ENCODE data around the gene MED16.

MED16 gene

GRCh38 chr19:862581-863314, 30.2 kb downstream of the MED16 start:
- peaks cover 6% of the 10 kb centered on the region for H3K4me1 Mint-ChIP-seq
- peaks cover 46% of the 10 kb centered on the region for H3K27me3 Mint-ChIP-seq (ENCODE audit: low read depth)

DNA sequence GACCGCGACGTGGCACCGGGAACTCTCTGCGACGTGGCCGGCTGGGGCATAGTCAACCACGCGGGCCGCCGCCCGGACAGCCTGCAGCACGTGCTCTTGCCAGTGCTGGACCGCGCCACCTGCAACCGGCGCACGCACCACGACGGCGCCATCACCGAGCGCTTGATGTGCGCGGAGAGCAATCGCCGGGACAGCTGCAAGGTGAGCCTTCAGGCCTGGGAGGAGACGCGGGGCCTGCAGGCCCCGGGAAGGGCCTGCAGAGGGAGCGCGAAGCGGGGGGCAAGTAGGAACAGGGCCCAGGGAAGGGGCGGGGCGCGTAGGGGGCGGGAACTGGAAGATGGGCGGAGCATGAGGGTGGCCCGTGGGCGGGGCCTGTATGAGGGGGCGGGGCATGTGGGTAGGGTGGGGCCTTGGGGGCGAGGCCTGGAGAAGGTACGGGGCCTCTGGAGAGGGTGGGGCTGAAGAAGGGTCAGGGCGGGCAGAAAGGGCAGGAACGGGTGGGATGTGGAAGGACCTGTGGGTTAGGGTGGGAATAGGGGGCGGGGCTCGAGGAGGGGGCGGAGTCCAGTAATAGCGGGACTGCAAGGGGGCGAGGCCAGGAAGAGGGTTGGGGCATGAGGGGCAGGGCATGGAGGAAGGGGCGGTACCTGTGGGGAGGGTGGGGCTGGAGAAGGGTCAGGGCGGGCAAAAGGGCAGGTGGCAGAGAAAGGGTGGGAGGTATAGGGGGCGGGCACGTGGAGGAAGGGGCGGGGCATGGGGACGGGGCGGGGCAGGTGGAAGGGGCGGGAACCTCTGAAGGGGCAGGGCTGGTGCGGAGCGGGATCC, 31.0 kb downstream of the MED16 start:
- TF ChIP-seq, protein P1, sequence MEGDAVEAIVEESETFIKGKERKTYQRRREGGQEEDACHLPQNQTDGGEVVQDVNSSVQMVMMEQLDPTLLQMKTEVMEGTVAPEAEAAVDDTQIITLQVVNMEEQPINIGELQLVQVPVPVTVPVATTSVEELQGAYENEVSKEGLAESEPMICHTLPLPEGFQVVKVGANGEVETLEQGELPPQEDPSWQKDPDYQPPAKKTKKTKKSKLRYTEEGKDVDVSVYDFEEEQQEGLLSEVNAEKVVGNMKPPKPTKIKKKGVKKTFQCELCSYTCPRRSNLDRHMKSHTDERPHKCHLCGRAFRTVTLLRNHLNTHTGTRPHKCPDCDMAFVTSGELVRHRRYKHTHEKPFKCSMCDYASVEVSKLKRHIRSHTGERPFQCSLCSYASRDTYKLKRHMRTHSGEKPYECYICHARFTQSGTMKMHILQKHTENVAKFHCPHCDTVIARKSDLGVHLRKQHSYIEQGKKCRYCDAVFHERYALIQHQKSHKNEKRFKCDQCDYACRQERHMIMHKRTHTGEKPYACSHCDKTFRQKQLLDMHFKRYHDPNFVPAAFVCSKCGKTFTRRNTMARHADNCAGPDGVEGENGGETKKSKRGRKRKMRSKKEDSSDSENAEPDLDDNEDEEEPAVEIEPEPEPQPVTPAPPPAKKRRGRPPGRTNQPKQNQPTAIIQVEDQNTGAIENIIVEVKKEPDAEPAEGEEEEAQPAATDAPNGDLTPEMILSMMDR (IDR thresholded peaks at IDR 0.05; ENCODE audit: unreplicated experiment in 3 of 3), result no peak
- Mint-ChIP-seq H3K27me3 (ENCODE audit: low read depth) (peaks cover 52% of the 10 kb centered on the region), H3K4me1 (no peaks in the 10 kb centered on the region), H3K9me3 (no peaks in the 10 kb centered on the region), H3K27ac (no peak overlapping the region), H3K4me3 (peak overlapping the region in 1 of 3 experiments; percentile 51), H3K36me3 (ENCODE audit: low read depth) (peaks cover 7% of the 10 kb centered on the region)

More at GRCh38 chr19:862581-863314, 30.2 kb downstream of the MED16 start:
- H3K36me3 Mint-ChIP-seq (ENCODE audit: low read depth), result peaks cover 13% of the 10 kb centered on the region
- peak overlapping the region in 1 of 3 experiments; percentile 61 for H3K4me3 Mint-ChIP-seq
- H3K27ac Mint-ChIP-seq, result peak overlapping the region in 1 of 3 experiments; percentile 33
- H3K9me3 Mint-ChIP-seq, result no peaks in the 10 kb centered on the region
- TF ChIP-seq, protein P1 (IDR thresholded peaks at IDR 0.05; ENCODE audit: unreplicated experiment in 3 of 3), result no peak

- TF ChIP-seq, protein P1 (IDR thresholded peaks at IDR 0.05; ENCODE audit: unreplicated experiment in 3 of 3), result no peak
- Mint-ChIP-seq H3K36me3 (ENCODE audit: low read depth) (peaks cover 7% of the 10 kb centered on the region), H3K4me3 (peak overlapping the region in 1 of 3 experiments; percentile 51), H3K27ac (no peak overlapping the region), H3K27me3 (ENCODE audit: low read depth) (peaks cover 53% of the 10 kb centered on the region), H3K4me1 (no peaks in the 10 kb centered on the region), H3K9me3 (no peaks in the 10 kb centered on the region)
These were observed 31.7 kb downstream of the MED16 start for GRCh38 chr19:861141-861755.

DNA sequence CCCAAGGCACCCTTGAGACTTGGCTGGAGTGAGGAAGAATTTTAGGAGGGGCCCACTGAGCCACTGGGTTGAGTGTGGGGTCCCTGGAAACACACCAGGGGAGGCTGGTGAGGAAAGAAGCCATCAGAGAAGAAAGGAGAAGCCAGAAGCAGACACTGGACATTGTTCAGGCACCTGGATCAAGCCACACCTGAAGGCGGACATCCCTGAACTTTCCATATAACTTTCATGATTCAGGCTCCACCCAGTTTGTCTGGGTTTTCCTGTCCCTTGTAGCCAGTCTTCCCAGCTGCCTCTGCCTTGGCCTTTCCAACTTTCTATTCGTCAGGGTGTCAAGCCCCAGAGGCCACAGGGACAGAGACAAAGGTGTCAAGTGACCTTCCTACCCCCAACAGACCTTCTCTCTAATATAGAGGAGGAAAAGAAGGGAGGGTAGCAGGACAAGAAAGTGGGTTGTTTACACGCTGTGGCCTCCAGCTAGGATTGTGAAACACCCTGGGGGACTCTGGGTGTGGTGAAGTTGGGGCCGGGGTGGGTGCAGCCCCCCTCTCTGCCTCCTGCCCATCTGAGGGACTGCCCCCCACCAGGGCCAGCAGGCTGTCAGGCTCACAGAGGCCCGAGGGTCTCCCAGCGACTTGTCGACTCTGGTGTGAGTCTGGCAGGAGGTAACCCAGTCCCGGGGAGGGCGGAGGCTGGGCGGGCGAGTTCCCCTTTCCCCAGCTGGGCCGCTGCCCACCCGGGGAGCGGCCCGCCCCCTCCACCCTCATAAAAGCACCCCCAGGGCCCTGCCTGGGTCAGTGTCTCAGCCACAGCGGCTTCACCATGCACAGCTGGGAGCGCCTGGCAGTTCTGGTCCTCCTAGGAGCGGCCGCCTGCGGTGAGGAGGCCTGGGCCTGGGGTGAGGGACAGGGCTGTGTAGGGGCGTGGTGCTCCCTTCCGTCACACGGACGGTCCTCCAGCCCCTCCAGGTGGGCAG, 33.8 kb downstream of the MED16 start, which contains the start of gene CFD:
Gene CFD (plus strand): TSS at position 797 of the 976 bp plus-strand sequence. CDS start 26 bp downstream, at position 823.
- Mint-ChIP-seq H3K9me3 (no peaks in the 10 kb centered on the region), H3K36me3 (ENCODE audit: low read depth) (no peaks in the 10 kb centered on the region), H3K4me1 (no peaks in the 10 kb centered on the region), H3K27ac (no peak within 1 kb of the TSS), H3K4me3 (peak within 1 kb of the TSS in 2 of 3 experiments; percentile 10 to 27), H3K27me3 (ENCODE audit: low read depth) (peaks cover 50% of the 10 kb centered on the region)
- TF ChIP-seq, protein P1 (IDR thresholded peaks at IDR 0.05; ENCODE audit: unreplicated experiment in 3 of 3), result no peak

DNA sequence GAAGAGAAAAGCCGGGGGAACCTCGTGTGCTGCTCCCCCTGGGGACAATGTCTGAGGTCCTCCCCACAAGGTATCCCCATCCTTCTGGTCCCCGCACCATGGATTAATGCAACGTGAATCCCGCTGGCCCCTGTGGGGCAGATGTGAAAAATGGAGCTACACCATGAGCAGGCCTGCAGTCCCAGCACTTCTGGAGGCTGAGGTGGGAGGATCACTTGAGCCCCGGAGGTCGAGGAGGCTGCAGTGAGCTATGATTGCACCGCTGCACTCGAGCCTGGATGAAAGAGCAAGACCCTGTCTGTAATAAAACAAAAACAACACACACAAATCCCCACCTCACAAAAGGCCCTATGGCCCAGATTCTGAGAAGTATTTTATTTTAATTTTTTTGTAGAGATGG, 34.7 kb downstream of the MED16 start:
- Mint-ChIP-seq H3K36me3 (ENCODE audit: low read depth) (no peaks in the 10 kb centered on the region), H3K9me3 (no peaks in the 10 kb centered on the region), H3K27me3 (ENCODE audit: low read depth) (peaks cover 43% of the 10 kb centered on the region), H3K4me1 (no peaks in the 10 kb centered on the region), H3K4me3 (no peak overlapping the region), H3K27ac (no peak overlapping the region)
- TF ChIP-seq, protein P1 (IDR thresholded peaks at IDR 0.05; ENCODE audit: unreplicated experiment in 3 of 3), result no peak
